Measurements from ENCODE around the gene ASTL. TPM values are rescaled to one million over a fixed set of nuclear protein-coding genes. Genes with fewer than 3 reads are reported as not detected.

ASTL gene
- total and polyA plus RNA-seq, 4 donors: not detected

DNA sequence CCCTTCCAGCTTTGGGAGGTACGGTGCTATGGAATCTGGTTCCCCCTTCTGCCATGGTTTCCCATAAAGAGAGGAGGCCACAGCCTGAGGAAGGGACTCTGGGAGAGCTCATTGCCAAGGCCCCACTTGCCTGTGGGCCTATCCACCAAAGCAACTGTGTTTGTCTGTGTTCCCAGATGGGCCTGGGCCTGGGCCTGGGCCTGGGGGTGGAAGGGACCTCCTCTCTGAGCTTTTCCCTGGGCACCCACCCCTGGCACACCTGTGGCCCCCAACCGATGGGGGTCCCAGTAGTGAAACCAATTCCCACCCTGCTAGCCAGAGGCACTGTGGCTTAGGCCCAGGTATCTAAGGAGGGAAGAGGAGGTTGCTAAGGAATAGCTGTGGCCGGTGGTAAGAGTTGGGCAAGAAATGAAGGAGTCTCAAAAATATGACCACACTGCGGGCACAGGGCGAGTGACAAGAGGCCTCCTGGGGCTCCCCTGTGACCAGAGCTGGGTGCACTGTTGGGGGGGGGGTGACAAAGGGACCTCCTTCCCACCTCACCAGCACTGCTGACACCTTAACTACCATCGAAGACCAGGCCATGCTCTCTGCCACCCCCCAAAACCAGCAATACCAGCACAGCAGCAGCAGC, 11.8 kb upstream of the ASTL start:
- H3K9ac ChIP-seq (ENCODE audit: low read depth in 1 of 2, low read length in 2 of 2): no peak overlapping the region
- H3K27me3 ChIP-seq (ENCODE audit: control insufficient read depth in 4 of 4, insufficient read depth in 4 of 4, low read length in 3 of 4): no peaks in the 10 kb centered on the region
- H3K36me3 ChIP-seq (ENCODE audit: control insufficient read depth in 4 of 4, insufficient read depth in 3 of 4, low read depth in 1 of 4, low read length in 3 of 4): no peaks in the 10 kb centered on the region
- TF ChIP-seq TAF1 (conservative IDR thresholded peaks at IDR 0.05) (no peak), HNF4G (IDR thresholded peaks at IDR 0.05) (no peak), HNF4A (conservative IDR thresholded peaks at IDR 0.05) (no peak), EGR1 (IDR thresholded peaks at IDR 0.05; ENCODE audit: low read depth in 2 of 2) (no peak)
- TF ChIP-seq, protein P1, sequence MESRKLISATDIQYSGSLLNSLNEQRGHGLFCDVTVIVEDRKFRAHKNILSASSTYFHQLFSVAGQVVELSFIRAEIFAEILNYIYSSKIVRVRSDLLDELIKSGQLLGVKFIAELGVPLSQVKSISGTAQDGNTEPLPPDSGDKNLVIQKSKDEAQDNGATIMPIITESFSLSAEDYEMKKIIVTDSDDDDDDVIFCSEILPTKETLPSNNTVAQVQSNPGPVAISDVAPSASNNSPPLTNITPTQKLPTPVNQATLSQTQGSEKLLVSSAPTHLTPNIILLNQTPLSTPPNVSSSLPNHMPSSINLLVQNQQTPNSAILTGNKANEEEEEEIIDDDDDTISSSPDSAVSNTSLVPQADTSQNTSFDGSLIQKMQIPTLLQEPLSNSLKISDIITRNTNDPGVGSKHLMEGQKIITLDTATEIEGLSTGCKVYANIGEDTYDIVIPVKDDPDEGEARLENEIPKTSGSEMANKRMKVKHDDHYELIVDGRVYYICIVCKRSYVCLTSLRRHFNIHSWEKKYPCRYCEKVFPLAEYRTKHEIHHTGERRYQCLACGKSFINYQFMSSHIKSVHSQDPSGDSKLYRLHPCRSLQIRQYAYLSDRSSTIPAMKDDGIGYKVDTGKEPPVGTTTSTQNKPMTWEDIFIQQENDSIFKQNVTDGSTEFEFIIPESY (IDR thresholded peaks at IDR 0.05): no peak
- TF ChIP-seq, protein P2, sequence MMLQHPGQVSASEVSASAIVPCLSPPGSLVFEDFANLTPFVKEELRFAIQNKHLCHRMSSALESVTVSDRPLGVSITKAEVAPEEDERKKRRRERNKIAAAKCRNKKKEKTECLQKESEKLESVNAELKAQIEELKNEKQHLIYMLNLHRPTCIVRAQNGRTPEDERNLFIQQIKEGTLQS (IDR thresholded peaks at IDR 0.05): no peak
- H3K4me1 ChIP-seq (ENCODE audit: control insufficient read depth in 4 of 4, insufficient read depth in 4 of 4, low read length in 3 of 4): peaks cover 0 to 2% (median under 1%) of the 10 kb centered on the region in 4 donors
- no peak overlapping the region for H3K4me3 ChIP-seq (ENCODE audit: low read depth in 1 of 3, low read length in 3 of 3)
- no peaks in the 10 kb centered on the region for H3K9me3 ChIP-seq (ENCODE audit: control insufficient read depth in 4 of 4, low read length in 3 of 4)
- no peak for DNase-seq (ENCODE audit: low spot score)
- H3K27ac ChIP-seq (ENCODE audit: low read depth in 1 of 2, low read length in 2 of 2): no peak overlapping the region
- 92% methylated on average over 6 of the region's 6 CpGs for WGBS

DNA sequence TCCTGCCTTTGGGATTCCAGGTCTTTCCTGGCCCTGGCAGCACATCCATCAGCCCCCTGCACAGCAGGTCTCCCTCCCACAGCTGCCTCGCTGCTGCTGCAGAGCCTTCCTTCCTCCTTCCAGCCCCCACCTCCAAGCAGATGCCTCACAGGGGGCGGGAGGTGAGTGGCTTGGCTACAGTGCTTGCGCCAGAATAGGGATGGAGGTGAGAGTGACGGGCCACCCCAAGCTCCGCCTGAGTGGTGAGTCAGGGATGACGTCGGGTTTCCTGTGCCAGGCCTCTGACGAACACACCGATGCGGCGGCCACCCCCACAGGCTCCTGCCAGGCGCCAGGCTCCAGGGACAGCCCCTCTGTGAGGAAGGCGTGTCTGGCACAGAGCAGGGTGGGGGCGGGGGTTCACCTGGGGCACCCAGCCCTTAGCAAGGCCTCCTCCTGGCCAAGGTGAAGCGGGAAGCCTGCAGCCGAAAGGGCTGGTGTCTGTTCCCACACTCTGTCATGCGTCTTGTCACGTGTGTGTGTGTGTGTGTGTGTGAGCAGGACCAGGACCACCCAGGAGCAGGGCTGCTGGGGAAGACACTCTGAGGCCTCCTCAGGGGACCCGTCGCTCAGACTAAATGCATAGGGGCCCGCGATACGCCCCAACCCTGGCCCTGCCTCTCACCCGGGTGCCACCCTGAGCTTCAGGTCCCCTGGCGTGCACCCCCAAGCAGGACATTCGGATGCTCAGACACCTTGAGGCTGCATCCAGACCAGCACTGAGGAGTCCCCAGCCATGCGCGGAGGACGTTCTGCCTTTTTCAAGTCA, 10.3 kb upstream of the ASTL start:
- Histone ChIP-seq H3K9me3 (ENCODE audit: control insufficient read depth in 4 of 4, low read length in 3 of 4) (no peaks in the 10 kb centered on the region), H3K4me3 (ENCODE audit: low read depth in 1 of 3, low read length in 3 of 3) (no peak overlapping the region), H3K9ac (ENCODE audit: low read depth in 1 of 2, low read length in 2 of 2) (no peak overlapping the region), H3K27me3 (ENCODE audit: control insufficient read depth in 4 of 4, insufficient read depth in 4 of 4, low read length in 3 of 4) (no peaks in the 10 kb centered on the region), H3K4me1 (ENCODE audit: control insufficient read depth in 4 of 4, insufficient read depth in 4 of 4, low read length in 3 of 4) (peaks cover 0 to 8% (median 5%) of the 10 kb centered on the region in 4 donors), H3K27ac (ENCODE audit: low read depth in 1 of 2, low read length in 2 of 2) (peak overlapping the region in 1 of 2 donors; percentile 32), H3K36me3 (ENCODE audit: control insufficient read depth in 4 of 4, insufficient read depth in 3 of 4, low read depth in 1 of 4, low read length in 3 of 4) (no peaks in the 10 kb centered on the region)
- TF ChIP-seq, protein P3, sequence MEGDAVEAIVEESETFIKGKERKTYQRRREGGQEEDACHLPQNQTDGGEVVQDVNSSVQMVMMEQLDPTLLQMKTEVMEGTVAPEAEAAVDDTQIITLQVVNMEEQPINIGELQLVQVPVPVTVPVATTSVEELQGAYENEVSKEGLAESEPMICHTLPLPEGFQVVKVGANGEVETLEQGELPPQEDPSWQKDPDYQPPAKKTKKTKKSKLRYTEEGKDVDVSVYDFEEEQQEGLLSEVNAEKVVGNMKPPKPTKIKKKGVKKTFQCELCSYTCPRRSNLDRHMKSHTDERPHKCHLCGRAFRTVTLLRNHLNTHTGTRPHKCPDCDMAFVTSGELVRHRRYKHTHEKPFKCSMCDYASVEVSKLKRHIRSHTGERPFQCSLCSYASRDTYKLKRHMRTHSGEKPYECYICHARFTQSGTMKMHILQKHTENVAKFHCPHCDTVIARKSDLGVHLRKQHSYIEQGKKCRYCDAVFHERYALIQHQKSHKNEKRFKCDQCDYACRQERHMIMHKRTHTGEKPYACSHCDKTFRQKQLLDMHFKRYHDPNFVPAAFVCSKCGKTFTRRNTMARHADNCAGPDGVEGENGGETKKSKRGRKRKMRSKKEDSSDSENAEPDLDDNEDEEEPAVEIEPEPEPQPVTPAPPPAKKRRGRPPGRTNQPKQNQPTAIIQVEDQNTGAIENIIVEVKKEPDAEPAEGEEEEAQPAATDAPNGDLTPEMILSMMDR (IDR thresholded peaks at IDR 0.05; ENCODE audit: low read depth, low read length, missing input control): no peak
- TF ChIP-seq NR2F2 (IDR thresholded peaks at IDR 0.05): no peak
- no peak for TF ChIP-seq JUND (IDR thresholded peaks at IDR 0.05)
- no peak for TF ChIP-seq RXRA (IDR thresholded peaks at IDR 0.05)
- TF ChIP-seq, protein P2 (IDR thresholded peaks at IDR 0.05): no peak
- TF ChIP-seq, protein P4, sequence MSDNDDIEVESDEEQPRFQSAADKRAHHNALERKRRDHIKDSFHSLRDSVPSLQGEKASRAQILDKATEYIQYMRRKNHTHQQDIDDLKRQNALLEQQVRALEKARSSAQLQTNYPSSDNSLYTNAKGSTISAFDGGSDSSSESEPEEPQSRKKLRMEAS (IDR thresholded peaks at IDR 0.05): no peak
- no peak for TF ChIP-seq GABPA (IDR thresholded peaks at IDR 0.05 in 1 of 2, conservative IDR thresholded peaks at IDR 0.05 in 1 of 2)
- TF ChIP-seq SP1 (IDR thresholded peaks at IDR 0.05): no peak
- no peak for TF ChIP-seq RAD21 (IDR thresholded peaks at IDR 0.05)
- TF ChIP-seq, protein P5, sequence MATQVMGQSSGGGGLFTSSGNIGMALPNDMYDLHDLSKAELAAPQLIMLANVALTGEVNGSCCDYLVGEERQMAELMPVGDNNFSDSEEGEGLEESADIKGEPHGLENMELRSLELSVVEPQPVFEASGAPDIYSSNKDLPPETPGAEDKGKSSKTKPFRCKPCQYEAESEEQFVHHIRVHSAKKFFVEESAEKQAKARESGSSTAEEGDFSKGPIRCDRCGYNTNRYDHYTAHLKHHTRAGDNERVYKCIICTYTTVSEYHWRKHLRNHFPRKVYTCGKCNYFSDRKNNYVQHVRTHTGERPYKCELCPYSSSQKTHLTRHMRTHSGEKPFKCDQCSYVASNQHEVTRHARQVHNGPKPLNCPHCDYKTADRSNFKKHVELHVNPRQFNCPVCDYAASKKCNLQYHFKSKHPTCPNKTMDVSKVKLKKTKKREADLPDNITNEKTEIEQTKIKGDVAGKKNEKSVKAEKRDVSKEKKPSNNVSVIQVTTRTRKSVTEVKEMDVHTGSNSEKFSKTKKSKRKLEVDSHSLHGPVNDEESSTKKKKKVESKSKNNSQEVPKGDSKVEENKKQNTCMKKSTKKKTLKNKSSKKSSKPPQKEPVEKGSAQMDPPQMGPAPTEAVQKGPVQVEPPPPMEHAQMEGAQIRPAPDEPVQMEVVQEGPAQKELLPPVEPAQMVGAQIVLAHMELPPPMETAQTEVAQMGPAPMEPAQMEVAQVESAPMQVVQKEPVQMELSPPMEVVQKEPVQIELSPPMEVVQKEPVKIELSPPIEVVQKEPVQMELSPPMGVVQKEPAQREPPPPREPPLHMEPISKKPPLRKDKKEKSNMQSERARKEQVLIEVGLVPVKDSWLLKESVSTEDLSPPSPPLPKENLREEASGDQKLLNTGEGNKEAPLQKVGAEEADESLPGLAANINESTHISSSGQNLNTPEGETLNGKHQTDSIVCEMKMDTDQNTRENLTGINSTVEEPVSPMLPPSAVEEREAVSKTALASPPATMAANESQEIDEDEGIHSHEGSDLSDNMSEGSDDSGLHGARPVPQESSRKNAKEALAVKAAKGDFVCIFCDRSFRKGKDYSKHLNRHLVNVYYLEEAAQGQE (IDR thresholded peaks at IDR 0.05): no peak
- no peak for TF ChIP-seq HNF4G (IDR thresholded peaks at IDR 0.05)
- no peak for TF ChIP-seq FOXA1 (IDR thresholded peaks at IDR 0.05)
- TF ChIP-seq TAF1 (conservative IDR thresholded peaks at IDR 0.05): no peak
- TF ChIP-seq YY1 (IDR thresholded peaks at IDR 0.05): no peak
- no peak for TF ChIP-seq FOXA2 (IDR thresholded peaks at IDR 0.05)
- WGBS: 71% methylated on average over 29 of the region's 29 CpGs
- DNase-seq (ENCODE audit: low spot score): no peak

Measured in liver (tissue), 9 donors.